Embryonic facial prominence (tissue), 1 donor: Measurements from ENCODE around the gene TAF4B.
"Not testable (repeated sequence)": the region's sequence is repeated elsewhere in the genome, so short reads cannot be mapped to it uniquely, and the experiment has no call there.

Experiments used
- DNase-seq: peaks from one replicate; pipeline ENCODE4 v3.0.0-alpha.2; 2016; ENCODE audit errors: extremely low spot score

Gene TAF4B

GRCh38 chr18:26233208-26233607 is 7.0 kb downstream of the TAF4B start:
- no peak for DNase-seq

- DNase-seq = not testable (repeated sequence)
Observed at GRCh38 chr18:26237363-26237762, 11.1 kb downstream of the TAF4B start.

GRCh38 chr18:26238718-26239117 is 12.5 kb downstream of the TAF4B start:
- not testable (repeated sequence) for DNase-seq

GRCh38 chr18:26242392-26242791 is 16.1 kb downstream of the TAF4B start:
- not testable (repeated sequence) for DNase-seq

GRCh38 chr18:26245434-26245833 is 19.2 kb downstream of the TAF4B start:
- DNase-seq = not testable (repeated sequence)

GRCh38 chr18:26252411-26252810 is 26.2 kb downstream of the TAF4B start:
- DNase-seq = no peak

- not testable (repeated sequence) for DNase-seq
Observed at GRCh38 chr18:26254808-26255207, 28.6 kb downstream of the TAF4B start.

GRCh38 chr18:26255695-26256622 is 29.7 kb downstream of the TAF4B start:
- DNase-seq = no peak

GRCh38 chr18:26258711-26259110 is 32.5 kb downstream of the TAF4B start:
- DNase-seq = no peak

GRCh38 chr18:26259416-26259815 is 33.2 kb downstream of the TAF4B start:
- DNase-seq = not testable (repeated sequence)

- DNase-seq = no peak
Observed at GRCh38 chr18:26262156-26262555, 35.9 kb downstream of the TAF4B start.

GRCh38 chr18:26267357-26267930 is 41.2 kb downstream of the TAF4B start:
- DNase-seq = no peak

GRCh38 chr18:26268454-26268853 is 42.2 kb downstream of the TAF4B start:
- DNase-seq = no peak

- no peak for DNase-seq
Observed at GRCh38 chr18:26271917-26272549, 45.8 kb downstream of the TAF4B start.

GRCh38 chr18:26277374-26277773 is 51.1 kb downstream of the TAF4B start:
- DNase-seq = no peak

GRCh38 chr18:26279428-26279827 is 53.2 kb downstream of the TAF4B start:
- DNase-seq = no peak

- no peak for DNase-seq
Observed at GRCh38 chr18:26286008-26286407, 59.8 kb downstream of the TAF4B start.

- DNase-seq = no peak
Observed at GRCh38 chr18:26287644-26288043, 61.4 kb downstream of the TAF4B start.

- DNase-seq = no peak
Observed at GRCh38 chr18:26290385-26290784, 64.1 kb downstream of the TAF4B start.

- no peak for DNase-seq
Observed at GRCh38 chr18:26293982-26294381, 67.7 kb downstream of the TAF4B start.

- DNase-seq = no peak
Observed at GRCh38 chr18:26298107-26298506, 71.9 kb downstream of the TAF4B start.

- DNase-seq = no peak
Observed at GRCh38 chr18:26301681-26302080, 75.4 kb downstream of the TAF4B start.

GRCh38 chr18:26303222-26303621 is 77.0 kb downstream of the TAF4B start:
- DNase-seq = not testable (repeated sequence)
